ENCODE data around the gene SLAMF7. TPM values are rescaled to one million over a fixed set of nuclear protein-coding genes. Genes with fewer than 3 reads are reported as not detected.

SLAMF7 gene
- total RNA-seq, 1 donor: not detected

DNA sequence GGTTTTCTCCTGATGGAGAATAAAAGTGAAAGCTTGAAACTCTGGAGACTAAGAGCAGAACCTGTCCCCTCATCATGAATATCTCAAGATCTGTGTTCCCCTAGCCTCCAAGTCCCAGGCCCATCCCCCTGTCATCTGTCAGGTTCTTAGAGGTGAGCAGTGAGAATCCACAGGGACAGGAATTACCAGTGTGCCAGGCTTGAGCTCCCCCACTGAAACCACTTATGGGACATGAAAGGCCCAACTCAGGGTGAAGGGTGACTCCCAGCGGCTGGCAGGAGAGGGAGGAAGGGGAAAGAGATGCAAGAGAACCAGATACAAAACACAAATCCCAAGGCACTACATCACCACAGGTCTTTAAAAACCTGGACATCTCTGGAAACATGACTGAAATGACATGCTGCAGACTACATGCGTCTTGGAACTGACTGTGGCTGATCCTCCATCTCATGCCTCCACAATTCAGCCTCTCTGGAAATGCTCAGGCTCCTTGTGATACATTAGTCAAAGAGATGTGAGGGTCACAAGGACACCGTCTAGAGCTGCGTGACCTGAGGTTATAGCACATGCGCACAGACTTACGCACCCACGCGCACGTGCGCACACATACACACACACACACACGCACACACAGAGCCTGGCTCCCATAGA is 50.1 kb downstream of the SLAMF7 start:
- TF ChIP-seq CTCF (IDR thresholded peaks at IDR 0.05; ENCODE audit: insufficient read depth, low read length): no peak
- no peak overlapping the region for H3K4me3 ChIP-seq (ENCODE audit: low read depth, low read length)
- DNase-seq (ENCODE audit: low read depth): no peak

DNA sequence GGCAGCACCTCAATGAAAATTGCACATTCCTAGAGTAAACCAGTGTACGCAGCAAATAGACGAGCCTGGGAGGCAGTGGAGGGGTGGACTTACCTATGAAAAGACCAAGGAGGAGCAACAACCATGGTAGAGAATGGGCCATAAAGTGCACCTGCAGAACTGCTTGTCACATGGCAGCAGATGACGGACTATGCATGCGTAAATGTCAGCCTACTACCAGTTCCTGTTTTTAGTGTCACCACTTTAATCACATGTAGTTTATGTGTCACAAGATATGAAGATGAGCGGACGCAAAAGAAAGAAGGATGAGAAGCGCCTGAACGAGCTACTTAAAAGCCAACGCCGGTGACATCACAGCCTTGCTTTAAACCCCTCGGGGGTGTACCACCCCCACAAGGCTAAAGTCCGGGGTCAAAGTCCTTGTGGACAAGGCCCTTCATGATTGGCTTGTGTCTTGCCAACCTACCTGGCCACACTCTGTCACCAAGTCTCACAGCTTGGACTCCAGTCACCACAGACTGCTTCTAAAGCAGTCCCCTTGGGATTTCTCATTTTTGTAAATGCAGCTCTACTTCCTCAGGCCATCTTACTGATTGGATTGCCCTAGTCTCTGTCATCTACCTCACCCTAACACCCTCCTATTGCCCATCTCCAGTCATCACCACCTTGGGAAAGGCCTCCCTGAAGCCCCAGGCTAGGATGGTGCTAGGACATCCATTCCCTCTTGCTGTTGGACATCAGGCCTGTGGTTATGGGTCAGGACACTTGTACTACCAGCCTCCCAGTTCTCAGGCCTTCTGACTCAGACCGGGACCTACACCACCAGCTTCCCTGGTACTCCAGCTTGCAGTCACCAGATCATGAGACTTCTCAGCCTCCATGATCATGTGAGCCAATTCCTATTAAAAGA is 50.9 kb downstream of the SLAMF7 start:
- DNase-seq (ENCODE audit: low read depth): no peak
- H3K4me3 ChIP-seq (ENCODE audit: low read depth, low read length): no peak overlapping the region
- TF ChIP-seq CTCF (IDR thresholded peaks at IDR 0.05; ENCODE audit: insufficient read depth, low read length): no peak

DNA sequence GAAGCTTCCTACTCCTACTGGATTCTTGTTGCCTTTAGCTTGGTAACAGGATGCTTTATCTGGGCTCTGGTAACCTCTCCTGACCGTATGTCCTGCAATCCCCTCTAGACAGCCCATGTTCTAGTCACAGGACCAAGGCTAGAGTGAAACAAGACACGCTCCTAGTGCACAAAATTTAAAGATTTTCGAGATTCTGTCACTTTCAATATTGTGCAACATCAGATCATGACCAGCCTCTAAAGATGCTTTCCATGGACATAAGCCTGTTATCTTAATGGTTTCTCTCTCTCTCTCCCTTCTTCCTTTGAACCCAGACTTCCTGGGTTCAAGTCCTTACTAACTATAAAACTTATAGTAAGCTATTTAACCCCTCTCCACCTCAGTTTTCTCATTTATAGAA is 55.3 kb downstream of the SLAMF7 start:
- H3K4me3 ChIP-seq (ENCODE audit: low read depth, low read length): no peak overlapping the region
- no peak for DNase-seq (ENCODE audit: low read depth)
- TF ChIP-seq CTCF (IDR thresholded peaks at IDR 0.05; ENCODE audit: insufficient read depth, low read length): no peak

DNA sequence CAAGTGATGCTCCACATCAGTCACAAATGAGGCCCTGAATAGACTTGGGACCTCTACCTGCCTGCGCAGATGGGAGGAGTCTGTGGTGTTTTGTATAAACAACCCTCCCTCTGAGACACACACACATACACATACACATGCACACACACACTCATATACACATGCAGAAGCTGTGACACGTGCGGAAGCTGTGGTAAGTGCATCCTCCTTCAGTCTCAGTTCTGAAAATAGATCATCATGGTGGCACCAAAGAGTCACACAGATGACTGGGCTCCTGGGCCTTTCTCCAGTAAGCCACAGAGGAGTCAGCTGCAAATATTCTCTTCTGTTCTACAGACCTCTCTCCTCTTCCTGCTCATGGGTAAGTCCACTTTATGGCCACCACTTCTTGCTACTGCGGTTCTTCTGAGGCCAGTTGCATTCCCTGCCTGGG is 56.9 kb downstream of the SLAMF7 start, which contains the start of gene LY9:
Gene LY9, plus strand, starts transcription at position 224 of the 433 bp plus-strand sequence. Its CDS starts 14 bp downstream, at position 238.
- no peak for TF ChIP-seq CTCF (IDR thresholded peaks at IDR 0.05; ENCODE audit: insufficient read depth, low read length)
- no peak for DNase-seq (ENCODE audit: low read depth)

DNA sequence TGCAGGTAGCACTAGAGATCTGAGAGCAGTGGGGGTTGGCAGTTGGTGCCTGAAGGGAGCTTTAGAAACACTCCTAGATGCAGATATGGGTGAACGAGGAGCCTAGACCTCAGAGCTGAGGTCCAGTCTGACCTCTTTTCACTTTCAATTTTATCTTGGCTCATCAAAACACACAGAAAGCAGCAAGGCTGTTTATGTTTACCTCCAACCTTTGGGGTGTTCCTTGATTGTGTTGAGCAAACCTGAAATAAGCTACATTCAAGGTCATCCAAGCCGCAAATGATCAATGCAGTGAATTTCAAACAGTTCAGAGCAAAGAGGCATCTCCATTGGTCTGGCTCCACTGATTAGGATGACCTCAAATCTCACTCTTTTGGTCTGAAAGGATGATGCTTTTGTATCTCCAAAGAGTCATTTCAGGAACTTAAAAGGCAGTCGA is 58.2 kb downstream of the SLAMF7 start:
- no peak for TF ChIP-seq CTCF (IDR thresholded peaks at IDR 0.05; ENCODE audit: insufficient read depth, low read length)
- no peak overlapping the region for H3K4me3 ChIP-seq (ENCODE audit: low read depth, low read length)
- DNase-seq (ENCODE audit: low read depth): no peak

More for the DNA sequence above, 56.9 kb downstream of the SLAMF7 start, which contains the start of gene LY9:
- no peak within 1 kb of the TSS for H3K4me3 ChIP-seq (ENCODE audit: low read depth, low read length)

DNA sequence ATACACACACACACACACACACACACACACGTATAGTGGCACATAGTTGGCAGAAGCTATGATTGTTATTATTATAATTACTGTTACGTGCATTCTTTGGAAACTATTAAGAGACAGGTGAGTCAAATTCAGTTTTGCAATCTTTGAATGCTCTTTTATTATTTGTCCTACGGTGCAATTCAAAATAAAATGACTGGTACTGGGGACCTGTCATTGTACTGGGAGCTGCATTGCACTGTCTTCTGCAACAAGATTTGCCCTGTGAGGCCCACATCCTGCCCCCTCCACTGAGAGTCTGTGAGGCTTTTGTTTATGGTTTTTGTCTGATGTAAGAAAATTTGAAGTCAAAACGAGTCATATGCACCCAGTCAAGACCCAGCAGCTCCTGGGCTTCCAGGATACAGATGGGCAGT is 58.8 kb downstream of the SLAMF7 start:
- DNase-seq (ENCODE audit: low read depth): no peak

More for the DNA sequence above, 58.8 kb downstream of the SLAMF7 start:
- H3K4me3 ChIP-seq (ENCODE audit: low read depth, low read length): no peak overlapping the region
- TF ChIP-seq CTCF (IDR thresholded peaks at IDR 0.05; ENCODE audit: insufficient read depth, low read length): no peak

Data from fibroblast of the aortic adventitia (primary cell).